Measurements from ENCODE around the gene ECHS1.

Gene ECHS1

DNA sequence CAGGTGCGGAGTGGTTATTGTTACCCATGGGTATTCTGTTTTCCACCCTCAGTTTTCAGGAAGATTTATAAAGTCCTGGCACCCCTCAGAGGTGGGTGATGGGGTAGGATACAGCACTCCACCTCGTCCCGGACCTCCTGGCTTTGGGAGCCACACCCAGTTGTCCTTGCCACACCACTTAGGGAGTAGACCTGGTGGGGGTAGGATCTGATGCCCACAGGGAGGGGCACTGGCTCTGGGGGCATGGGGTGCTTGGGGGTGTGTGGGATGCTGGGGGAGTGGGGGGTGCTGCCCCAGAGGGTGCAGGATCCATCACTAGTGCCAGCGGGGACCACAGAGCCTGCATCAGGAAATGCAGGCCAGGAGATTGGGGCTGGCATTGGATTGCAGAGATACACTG, 60.0 kb downstream of the ECHS1 start:
- Histone ChIP-seq H3K27me3 (ENCODE audit: control insufficient read depth, insufficient read depth, low read length) (no peaks in the 10 kb centered on the region), H3K4me1 (ENCODE audit: control insufficient read depth, insufficient read depth, low read length) (0 out of 2 replicates have a peak, but pooled peaks cover 5% of the 10 kb centered on the region), H3K9me3 (ENCODE audit: control insufficient read depth, insufficient read depth, low read depth, low read length) (no peaks in the 10 kb centered on the region), H3K27ac (ENCODE audit: low read depth, low read length) (no peak overlapping the region), H3K4me3 (ENCODE audit: low read depth, low read length) (no peak overlapping the region), H3K9ac (ENCODE audit: low read length) (no peak overlapping the region), H3K36me3 (ENCODE audit: control insufficient read depth, insufficient read depth, low read length) (peaks cover 31% of the 10 kb centered on the region)

GRCh38 chr10:133312769-133313145, 60.4 kb downstream of the ECHS1 start:
- no peak overlapping the region for H3K4me3 ChIP-seq (ENCODE audit: low read depth, low read length)
- 0 out of 2 replicates have a peak, but pooled peaks cover 7% of the 10 kb centered on the region for H3K4me1 ChIP-seq (ENCODE audit: control insufficient read depth, insufficient read depth, low read length)
- no peak overlapping the region for H3K27ac ChIP-seq (ENCODE audit: low read depth, low read length)
- no peaks in the 10 kb centered on the region for H3K9me3 ChIP-seq (ENCODE audit: control insufficient read depth, insufficient read depth, low read depth, low read length)
- no peaks in the 10 kb centered on the region for H3K27me3 ChIP-seq (ENCODE audit: control insufficient read depth, insufficient read depth, low read length)
- H3K9ac ChIP-seq (ENCODE audit: low read length): no peak overlapping the region
- peaks cover 31% of the 10 kb centered on the region for H3K36me3 ChIP-seq (ENCODE audit: control insufficient read depth, insufficient read depth, low read length)
